NCI-H2107 treated with DMSO at 0.1 percent for 48 hours (cell line): Measurements from ENCODE around the gene GABBR2.

Experiments used
- DNase-seq: peaks from one replicate; lab custom pipeline; 2025; ENCODE audit not compliant: unreplicated experiment; lab: John Stamatoyannopoulos, UW

Gene GABBR2

DNA sequence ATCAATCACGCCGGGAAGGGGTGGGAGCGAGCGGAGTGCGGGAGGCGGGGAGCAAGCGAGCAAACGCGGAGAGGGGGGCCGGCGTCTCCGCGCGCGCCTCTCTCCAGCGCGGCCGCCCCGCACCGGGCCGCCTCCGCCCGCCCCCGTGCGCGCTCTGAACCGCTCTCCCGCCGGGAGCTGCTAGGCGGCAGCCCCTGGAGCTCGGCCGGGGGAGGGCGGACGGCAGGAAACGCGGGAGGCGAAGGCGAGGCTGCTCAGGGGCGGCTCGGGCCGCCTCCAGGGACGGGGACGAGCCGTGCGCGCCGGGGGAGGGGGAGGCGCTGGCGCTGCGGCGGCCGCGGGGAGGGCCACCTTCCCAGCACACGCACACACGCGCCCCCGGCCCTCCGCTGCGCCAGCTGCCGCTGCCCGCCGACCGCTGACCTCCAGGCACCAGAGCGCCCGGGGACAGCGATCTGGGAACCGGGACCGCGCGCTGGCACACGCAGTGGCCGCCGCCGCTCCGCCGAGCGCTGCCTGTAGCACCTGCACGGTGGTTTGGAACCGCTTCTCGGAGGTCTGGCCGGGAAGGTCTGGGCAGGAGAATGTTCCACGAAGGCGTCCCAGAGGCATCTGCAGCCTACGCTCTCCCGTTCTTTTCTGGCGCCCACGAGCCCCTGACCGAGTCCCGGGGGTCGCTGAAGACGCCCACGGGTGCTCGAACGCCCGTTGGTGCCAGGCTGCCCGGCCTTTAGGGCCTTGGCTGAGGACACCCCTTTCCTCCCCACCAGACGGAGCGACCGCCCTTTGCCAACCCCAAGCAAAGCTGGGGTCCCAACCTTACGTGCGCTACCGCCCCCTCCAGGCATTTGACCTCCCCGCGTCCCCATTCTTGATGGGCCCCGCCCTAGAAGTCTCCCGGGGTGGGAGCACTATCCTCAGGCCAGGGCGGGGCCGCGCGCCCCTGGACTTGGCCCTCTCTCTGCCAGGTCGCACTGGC lies at the start of gene GABBR2:
GABBR2 (minus strand) TSS at position 3 of the 979 bp plus-strand sequence. CDS start 198 bp downstream, outside the sequence.
- DNase-seq, result no peak

DNA sequence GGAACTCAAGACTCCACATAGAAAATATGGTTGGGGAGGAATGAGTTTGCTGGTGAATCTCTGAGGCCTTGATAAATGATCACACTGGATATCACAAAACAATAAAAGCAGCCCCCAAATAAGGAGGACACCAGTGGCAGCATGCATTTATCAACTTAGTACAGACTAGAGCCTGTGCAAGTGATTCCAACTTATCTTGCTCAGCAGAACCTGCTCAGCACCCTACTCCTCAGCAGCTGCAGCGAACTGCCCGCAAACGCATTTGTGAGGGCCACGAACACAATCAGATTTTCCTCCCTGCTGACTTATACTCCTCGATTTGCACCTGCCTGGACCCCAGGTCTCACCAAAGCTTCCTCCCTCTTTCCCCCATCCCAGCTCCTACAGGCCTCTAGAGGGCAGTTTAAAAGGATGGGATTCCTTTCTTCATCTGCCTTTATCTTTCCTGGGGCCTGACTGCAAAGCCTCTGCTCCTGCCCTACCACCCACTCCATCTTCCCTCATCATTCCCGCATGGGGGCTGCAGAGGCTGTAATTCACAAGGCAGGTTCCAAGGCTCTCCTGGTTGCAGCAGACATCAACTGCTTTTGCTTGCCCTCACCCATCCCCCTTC lies 46.4 kb upstream of the GABBR2 start:
- no peak for DNase-seq

GRCh38 chr9:98751210-98751609 lies 42.5 kb upstream of the GABBR2 start:
- no peak for DNase-seq

DNA sequence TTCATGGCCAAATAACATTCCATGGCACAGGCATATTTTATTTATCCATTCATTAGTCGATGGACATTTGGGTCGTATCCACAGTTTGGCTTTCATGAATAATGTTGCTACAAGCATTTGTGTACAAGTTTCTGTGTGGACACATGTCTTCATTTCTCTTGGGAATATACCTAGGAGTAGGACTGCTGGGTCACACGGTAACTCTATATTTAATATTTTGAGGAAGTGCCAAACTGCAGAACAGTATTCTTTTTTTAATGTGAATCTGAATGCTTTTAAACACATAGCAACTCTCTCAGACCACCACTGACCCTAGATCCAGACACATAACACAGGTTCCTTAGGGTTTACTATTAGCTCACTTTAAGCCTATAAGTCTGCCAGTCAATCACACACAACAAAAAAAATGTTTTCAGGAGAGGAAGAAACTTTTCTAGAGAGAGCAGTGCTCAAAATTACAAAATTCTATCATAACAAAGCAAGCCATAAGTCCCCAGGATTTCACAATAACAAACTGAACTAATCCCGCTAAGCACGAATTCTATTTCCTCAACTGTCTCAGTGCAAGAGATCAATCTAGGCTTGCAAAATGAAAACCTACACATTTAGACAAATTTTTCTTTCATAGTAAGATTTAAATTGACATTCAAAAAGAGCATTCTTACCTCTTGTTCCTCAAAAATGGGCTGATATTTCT lies 41.8 kb upstream of the GABBR2 start:
- no peak for DNase-seq

DNA sequence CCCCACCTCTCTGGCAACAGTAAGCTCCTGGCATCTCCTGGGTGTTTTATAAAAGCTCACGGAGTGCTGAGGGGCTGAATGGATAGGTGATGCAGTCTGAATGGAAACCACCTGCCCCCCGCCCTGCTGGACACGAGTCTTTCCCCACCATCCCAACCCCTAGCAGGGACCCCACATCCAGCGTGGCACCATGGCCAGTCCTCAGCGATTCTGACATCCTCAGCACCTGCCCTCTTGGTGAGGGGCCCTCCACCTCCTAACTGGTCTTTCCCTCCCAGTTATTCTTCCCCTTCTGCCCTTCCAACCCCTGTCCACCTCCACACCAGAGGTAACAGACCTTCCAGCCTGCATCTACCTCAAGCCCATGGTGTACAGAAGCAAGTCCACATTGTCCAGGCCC lies 38.7 kb upstream of the GABBR2 start:
- no peak for DNase-seq

DNA sequence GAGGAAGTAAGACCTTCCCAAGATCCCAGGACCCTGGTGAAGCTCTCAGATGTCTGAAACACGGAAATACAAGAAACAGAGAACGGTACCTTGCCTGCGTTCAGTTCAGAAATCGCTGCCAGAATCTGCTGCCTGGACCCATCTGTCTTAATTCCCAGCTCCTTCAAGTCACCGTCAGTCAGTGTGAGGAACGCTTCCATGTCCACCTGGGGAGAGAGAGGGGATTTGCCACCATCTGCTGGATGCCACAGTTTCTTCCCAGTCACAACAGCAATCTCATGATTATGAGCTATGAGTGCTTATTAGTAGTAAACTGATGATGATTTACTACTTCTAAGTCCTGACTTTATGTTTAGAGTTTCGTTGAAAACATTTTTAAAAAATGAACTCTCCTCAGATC lies 36.7 kb upstream of the GABBR2 start:
- no peak for DNase-seq

DNA sequence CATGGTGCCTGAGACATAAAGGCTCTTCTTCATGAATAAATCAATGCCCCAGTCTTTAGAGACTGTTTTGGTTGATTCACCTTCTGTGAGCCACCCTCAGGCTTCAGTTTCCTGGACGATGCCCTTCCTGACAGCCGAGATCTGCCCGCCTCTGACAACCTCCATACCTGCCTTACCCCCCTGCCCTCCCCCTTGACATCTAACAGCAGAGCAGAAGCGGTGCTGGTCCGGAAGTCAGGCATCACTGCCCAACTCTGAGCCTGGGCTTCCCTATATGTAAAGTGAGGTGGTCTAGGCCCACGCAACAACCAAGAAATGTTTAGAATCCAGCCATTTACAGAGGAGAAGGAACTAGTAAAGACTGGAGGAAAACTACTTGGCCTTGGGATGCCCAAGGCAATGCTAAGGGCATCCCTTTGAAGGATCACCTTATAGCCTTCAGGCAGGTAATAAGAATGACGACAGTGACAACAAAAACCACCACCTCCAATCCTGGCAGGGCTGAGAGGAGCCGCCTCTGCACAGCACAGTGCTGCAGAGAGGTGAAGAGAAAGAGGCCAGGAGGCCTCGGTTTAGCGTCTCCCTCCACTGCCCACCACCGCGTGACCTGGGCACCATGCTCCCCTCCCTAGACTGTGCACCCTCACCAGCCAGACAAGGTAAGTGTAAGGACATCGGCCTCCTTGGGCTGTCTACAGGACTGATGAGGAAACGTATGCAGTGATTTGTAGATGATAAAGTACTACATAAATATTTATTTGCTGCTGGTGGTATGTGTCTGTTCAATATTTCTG lies 35.3 kb upstream of the GABBR2 start:
- DNase-seq, result no peak

DNA sequence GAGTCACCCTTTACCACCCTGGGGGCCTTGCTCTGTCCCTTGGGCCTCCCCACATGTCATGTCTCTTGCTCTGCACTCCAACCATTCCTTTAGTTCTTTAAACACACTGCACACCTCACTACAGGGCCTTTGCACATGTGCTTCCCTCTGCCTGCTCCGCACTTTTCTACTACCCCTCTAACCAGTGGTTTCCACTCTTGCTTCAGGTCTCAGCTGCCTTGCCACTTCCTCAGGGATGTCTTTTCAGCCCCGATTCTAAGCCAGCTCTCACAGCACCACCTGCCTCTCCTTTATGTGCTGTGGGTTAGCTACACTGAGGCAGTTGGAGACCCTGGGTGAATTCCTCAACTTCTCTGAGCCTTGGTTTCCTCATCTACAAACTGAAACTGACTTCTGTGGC lies 34.6 kb upstream of the GABBR2 start:
- no peak for DNase-seq

- no peak for DNase-seq
These were observed 33.9 kb upstream of the GABBR2 start for GRCh38 chr9:98742325-98743280.

GRCh38 chr9:98740226-98740881 lies 31.6 kb upstream of the GABBR2 start:
- no peak for DNase-seq

DNA sequence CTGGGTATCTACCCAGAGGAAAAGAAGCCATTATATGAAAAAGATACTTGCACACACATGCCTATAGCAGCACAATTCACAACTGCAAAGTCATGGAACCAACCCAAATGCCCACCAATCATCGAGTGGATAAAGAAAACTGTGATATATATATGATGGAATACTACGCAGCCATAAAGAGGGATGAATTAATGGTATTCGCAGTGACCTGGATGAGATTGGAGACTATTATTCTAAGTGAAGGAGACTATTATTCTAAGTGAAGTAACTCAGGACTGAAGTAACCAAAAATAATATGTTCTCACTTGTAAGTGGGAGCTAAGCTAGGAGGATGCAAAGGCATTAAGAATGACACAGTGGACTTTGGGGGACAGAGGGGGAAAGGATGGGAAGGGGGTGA lies 30.0 kb upstream of the GABBR2 start:
- no peak for DNase-seq

DNA sequence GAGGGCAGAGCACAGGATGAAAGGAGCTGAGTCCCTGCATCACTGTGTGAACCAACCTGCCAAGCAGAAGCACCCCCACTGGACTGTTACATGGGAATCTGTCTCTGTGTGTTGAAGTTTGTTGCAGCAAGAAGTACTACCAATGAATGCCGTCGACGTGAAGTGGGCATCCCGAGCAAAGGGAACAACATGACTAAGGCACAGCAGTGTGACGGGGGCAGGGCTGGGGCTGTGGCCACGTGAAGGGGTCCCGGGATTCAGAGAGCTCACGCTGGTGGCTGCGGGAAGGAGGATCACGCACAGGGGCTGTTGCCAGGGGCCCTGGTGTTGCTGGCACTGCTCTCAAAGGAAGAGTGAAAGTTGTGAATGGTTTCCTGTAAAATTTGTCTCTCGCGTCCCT lies 27.5 kb upstream of the GABBR2 start:
- no peak for DNase-seq

GRCh38 chr9:98732801-98733200 lies 24.1 kb upstream of the GABBR2 start:
- no peak for DNase-seq

DNA sequence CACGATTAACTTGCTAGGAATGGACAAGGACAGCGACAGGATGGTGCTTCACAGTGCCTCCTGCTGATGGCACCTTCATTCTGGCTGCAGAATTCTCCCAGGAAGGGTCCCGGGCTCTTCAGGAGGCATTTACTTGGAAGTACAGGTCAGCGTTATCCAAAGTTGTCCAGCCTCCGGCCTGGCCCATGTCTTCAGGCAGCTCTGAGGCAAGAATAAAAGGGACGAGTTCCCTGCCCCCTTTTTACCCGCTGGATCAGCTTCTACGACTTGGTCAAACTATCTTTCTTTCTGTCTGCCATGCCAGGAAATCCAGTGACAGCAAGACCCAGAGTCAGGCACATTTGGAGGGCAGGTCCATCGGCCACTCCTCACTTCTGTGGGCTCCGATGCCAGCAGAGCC lies 23.4 kb upstream of the GABBR2 start:
- DNase-seq, result no peak

DNA sequence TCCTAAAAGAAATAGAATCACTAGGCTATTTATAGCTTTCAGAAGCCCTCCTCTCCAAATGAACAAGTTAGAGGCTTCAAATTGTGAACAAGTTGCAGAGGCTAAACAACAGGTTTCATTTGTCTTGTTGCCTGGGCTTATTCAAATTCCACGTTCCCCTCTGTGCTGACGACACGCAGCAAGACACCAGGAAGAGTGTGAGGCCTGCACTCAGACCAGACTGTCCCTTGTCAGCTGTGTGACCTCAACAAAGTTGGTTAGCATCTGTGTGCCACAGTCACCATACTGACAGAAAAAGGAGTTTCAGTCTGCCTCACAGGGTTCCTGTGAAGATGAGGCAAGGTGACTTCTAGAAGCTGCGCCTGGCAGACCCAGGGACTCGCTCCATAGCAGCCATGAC lies 22.1 kb upstream of the GABBR2 start:
- no peak for DNase-seq

DNA sequence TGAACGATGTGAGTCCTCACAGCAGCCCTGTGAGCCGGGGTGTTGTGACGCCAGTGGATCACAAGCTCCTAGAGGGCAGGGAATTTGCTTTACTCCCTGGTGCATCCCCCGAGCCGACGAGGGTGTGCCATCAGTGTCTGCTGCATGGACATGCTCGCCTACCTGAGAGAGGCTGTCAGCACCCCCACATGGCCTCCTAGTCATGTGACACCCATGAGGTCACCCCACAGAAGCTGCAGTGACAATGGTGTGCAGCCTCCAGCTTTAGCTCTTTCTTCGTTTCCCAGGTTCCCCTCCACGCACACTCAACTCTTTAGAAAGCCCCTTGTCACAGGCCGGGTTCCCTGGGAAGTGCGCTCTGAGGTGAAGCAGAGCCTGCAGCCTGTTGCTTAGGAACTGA lies 19.8 kb upstream of the GABBR2 start:
- no peak for DNase-seq

DNA sequence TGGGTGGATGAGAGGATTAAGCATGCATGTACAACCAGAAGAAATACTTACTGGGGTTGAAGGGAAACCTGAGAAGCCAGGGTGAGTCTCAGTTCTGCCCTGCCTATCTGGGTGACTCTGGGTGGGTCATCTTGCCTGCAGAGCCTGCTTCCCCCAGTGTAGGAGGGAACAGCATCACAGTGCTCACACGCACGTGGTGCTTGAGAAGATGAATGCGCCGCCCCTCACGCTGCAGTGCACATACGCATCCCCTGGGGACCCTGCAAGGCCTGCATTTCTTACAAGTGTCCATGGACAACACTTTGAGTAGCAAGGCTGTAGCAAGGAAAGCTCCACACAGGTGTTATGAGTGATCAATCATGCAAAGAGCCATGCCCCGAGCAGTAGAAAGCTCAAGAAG lies 18.7 kb upstream of the GABBR2 start:
- no peak for DNase-seq

DNA sequence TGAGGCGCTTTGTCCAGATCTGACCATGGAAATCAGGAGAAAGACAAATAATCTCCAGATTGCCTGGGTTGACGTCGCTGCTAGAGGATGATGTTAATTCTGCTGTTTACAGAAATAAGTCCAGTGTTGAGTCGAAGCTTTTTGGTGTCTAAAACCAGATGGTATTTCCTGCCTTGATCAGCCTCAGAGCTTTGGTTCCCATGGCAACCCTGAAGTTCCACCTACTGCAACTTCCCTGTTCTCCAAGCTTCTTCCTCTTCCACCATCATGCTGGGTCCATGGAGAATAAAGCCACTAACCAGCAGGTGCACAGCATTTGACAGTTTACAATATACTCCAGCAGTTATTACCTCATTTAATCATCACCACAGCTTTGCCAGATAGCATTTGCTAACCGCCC lies 18.0 kb upstream of the GABBR2 start:
- DNase-seq, result no peak

DNA sequence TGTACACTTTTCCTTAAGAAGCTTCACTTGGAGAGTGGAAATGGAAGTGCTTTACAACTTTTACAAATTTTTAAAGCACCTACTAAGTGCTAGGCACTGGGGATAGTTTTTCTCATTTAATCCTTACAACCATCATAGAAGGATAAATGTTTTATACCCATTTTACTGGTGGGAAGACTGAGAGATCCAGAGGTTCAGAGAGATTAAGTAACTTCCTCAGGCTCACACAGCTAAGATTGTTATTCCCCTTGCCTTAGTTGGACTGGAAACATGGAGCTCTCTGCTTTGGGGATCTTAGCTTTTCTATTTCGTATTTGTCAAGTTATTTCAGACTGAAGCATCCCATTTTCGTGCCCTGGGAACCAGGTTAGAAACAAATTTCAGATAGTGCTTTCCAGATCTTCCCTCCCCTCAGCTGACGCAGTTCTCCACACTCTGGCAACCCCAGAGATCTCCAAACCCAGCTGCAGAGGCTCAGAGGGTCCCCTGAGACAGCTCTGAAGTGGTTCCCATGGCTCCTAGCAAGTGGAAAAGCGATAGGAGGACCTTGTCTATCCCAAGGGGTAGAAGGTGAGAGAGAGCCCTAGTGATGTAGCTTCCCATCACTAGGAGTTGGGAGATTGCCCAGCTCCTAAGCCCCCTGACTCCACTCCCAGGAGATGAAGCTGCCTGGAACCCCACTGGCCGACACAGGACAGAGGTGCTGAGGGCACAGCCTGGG lies 16.2 kb upstream of the GABBR2 start:
- no peak for DNase-seq
